OCI-LY1 (cell line): ENCODE results near the gene SERPINA5.

Experiments
- CTCF ChIP-seq: fragments of 200-600 bp; sonication (generic), shearing (Covaris generic); IDR thresholded peaks from 2 replicates; pipeline ENCODE4 v1.5.1; 2017; ENCODE audit warnings: mild to moderate bottlenecking, antibody characterized with exemption, low read length, moderate library complexity, mixed read lengths
- EZH2 ChIP-seq: fragments of 200-600 bp; sonication (generic), shearing (Covaris generic); IDR thresholded peaks from 2 replicates; pipeline ENCODE4 v1.8.0; 2017; ENCODE audit warnings: borderline replicate concordance, mixed run types, mild to moderate bottlenecking, antibody characterized with exemption, low read length, moderate library complexity, mixed read lengths

- no peak for TF ChIP-seq CTCF
- no peak for TF ChIP-seq EZH2
These were observed 34.0 kb downstream of the SERPINA5 start for GRCh38 chr14:94615254-94615653.
